DLD1 (cell line): ENCODE measurements around the gene ZNF440.
"Not testable (repeated sequence)": the region's sequence is repeated elsewhere in the genome, so short reads cannot be mapped to it uniquely, and the experiment has no call there.

Source experiments
- in situ Hi-C: cut with HindIII; loops from 2 replicates; pipeline ENCODE4 v1.10.0; 2017; ENCODE audit warnings: low sequenced_read_pairs

The ZNF440 gene

GRCh38 chr19:11814029-11814699 is at the start of gene ZNF440:
ZNF440 (plus strand) TSS chr19:11814273; CDS start chr19:11814448, 175 bp downstream.
- in situ Hi-C loops, result no loop called here

- in situ Hi-C loops, result no loop called here
Measured at GRCh38 chr19:11766597-11767591, 47.2 kb upstream of the ZNF440 start, which contains the start of gene ZNF441. ZNF441 (plus strand) TSS chr19:11767000; CDS start chr19:11767194, 194 bp downstream.

- in situ Hi-C loops, result no loop called here
Measured at GRCh38 chr19:11767633-11768133, 46.4 kb upstream of the ZNF440 start.

GRCh38 chr19:11769995-11770394 is 44.1 kb upstream of the ZNF440 start:
- in situ Hi-C loops, result no loop called here

- in situ Hi-C loops, result not testable (repeated sequence)
Measured at GRCh38 chr19:11771520-11771919, 42.6 kb upstream of the ZNF440 start.

GRCh38 chr19:11776669-11777068 is 37.4 kb upstream of the ZNF440 start:
- in situ Hi-C loops, result not testable (repeated sequence)

- in situ Hi-C loops, result no loop called here
Measured at GRCh38 chr19:11780431-11781020, 33.5 kb upstream of the ZNF440 start.

- in situ Hi-C loops, result no loop called here
Measured at GRCh38 chr19:11781295-11782057, 32.6 kb upstream of the ZNF440 start.

GRCh38 chr19:11783767-11784166 is 30.3 kb upstream of the ZNF440 start:
- in situ Hi-C loops, result no loop called here

- in situ Hi-C loops, result no loop called here
Measured at GRCh38 chr19:11784356-11784755, 29.7 kb upstream of the ZNF440 start.

GRCh38 chr19:11787536-11787935 is 26.5 kb upstream of the ZNF440 start:
- in situ Hi-C loops, result no loop called here

- in situ Hi-C loops, result loop anchor here (10.0 kb wide), 1 partner anchor 352 kb away; the partner anchor contains the start of gene ZNF20
Measured at GRCh38 chr19:11792942-11793341, 21.1 kb upstream of the ZNF440 start.

- in situ Hi-C loops, result loop anchor here (10.0 kb wide), 1 partner anchor 347 kb away; the partner anchor contains the start of gene ZNF20
Measured at GRCh38 chr19:11797491-11797890, 16.6 kb upstream of the ZNF440 start.

- in situ Hi-C loops, result loop anchor here (10.0 kb wide), 1 partner anchor 346 kb away; the partner anchor contains the start of gene ZNF20
Measured at GRCh38 chr19:11798391-11799330, 15.4 kb upstream of the ZNF440 start, which contains the start of gene ZNF491. ZNF491 (plus strand) TSS chr19:11798523; CDS start chr19:11805954, 7,431 bp downstream.

GRCh38 chr19:11806354-11807098 is 7.5 kb upstream of the ZNF440 start:
- in situ Hi-C loops, result no loop called here

- in situ Hi-C loops, result no loop called here
Measured at GRCh38 chr19:11807099-11807380, 7.0 kb upstream of the ZNF440 start.

- in situ Hi-C loops, result no loop called here
Measured at GRCh38 chr19:11813703-11814028, 407 bp upstream of the ZNF440 start.

- in situ Hi-C loops, result no loop called here
Measured at GRCh38 chr19:11814700-11815035, 595 bp downstream of the ZNF440 start.
